ENCODE data around the gene CHIT1. TPM values are rescaled to one million over a fixed set of nuclear protein-coding genes. Genes with fewer than 3 reads are reported as not detected.

Gene CHIT1
- total RNA-seq (under 1 TPM in 1 of 2 experiments, not detected in 1; 0.07 TPM), polyA plus RNA-seq (not detected)

- ChIA-PET POLR2A (no interaction called here), CTCF (no interaction called here)
- no peaks in the 10 kb centered on the region for H3K9me3 ChIP-seq (ENCODE audit: low read length)
- Mint-ChIP-seq H3K27me3 (peaks cover 11 to 65% of the 10 kb centered on the region in 2 donors), H3K36me3 (peaks cover 0 to 5% (median 0%) of the 10 kb centered on the region in 3 donors), H3K27ac (no peak within 1 kb of the TSS), H3K4me1 (no peaks in the 10 kb centered on the region), H3K4me3 (no peak within 1 kb of the TSS), H3K9me3 (peaks cover 8 to 13% (median 9%) of the 10 kb centered on the region in 5 donors)
- DNase-seq, result no peak
- H3K27me3 ChIP-seq (ENCODE audit: insufficient read depth, low read length, poor library complexity, severe bottlenecking), result no peaks in the 10 kb centered on the region
- no peaks in the 10 kb centered on the region for H3K4me1 ChIP-seq (ENCODE audit: insufficient read depth, low read length)
- H3K36me3 ChIP-seq (ENCODE audit: insufficient read depth, low read length), result no peaks in the 10 kb centered on the region
- no peak within 1 kb of the TSS for H3K27ac ChIP-seq (ENCODE audit: low read depth, low read length)
- H3K4me3 ChIP-seq (ENCODE audit: low read length), result no peak within 1 kb of the TSS
These were observed at the start of gene CHIT1 for GRCh38 chr1:203229471-203230135. Gene CHIT1 (minus strand): TSS chr1:203229673. CDS start chr1:203229636, 37 bp downstream.

- H3K36me3 Mint-ChIP-seq, result no peaks in the 10 kb centered on the region
- Histone ChIP-seq H3K4me3 (ENCODE audit: low read length) (no peak overlapping the region), H3K27ac (ENCODE audit: low read depth, low read length) (no peak overlapping the region), H3K27me3 (ENCODE audit: insufficient read depth, low read length, poor library complexity, severe bottlenecking) (no peaks in the 10 kb centered on the region), H3K9me3 (ENCODE audit: low read length) (no peaks in the 10 kb centered on the region), H3K4me1 (ENCODE audit: insufficient read depth, low read length) (peaks cover 34% of the 10 kb centered on the region), H3K36me3 (ENCODE audit: insufficient read depth, low read length) (no peaks in the 10 kb centered on the region)
- ChIA-PET POLR2A (no interaction called here), CTCF (interaction anchor here (1.1 to 30.7 kb wide), 5 partner anchors 10 to 61 kb away, joined by 3 to 775 read pairs (median 51); partner anchors contain the start of gene BTG2)
- peaks cover 33 to 45% (median 34%) of the 10 kb centered on the region in 3 donors for H3K4me1 Mint-ChIP-seq
- no peaks in the 10 kb centered on the region for H3K27me3 Mint-ChIP-seq
- H3K27ac Mint-ChIP-seq, result peak overlapping the region in 3 of 8 donors; percentile 75 to 92 (median 82)
- H3K9me3 Mint-ChIP-seq, result no peaks in the 10 kb centered on the region
- DNase-seq, result no peak
- peak overlapping the region in 1 of 7 donors; percentile 28 for H3K4me3 Mint-ChIP-seq
These were observed 49.5 kb upstream of the CHIT1 start for GRCh38 chr1:203278885-203279406.

- H3K27ac ChIP-seq (ENCODE audit: low read depth, low read length), result no peak overlapping the region
- Mint-ChIP-seq H3K27me3 (no peaks in the 10 kb centered on the region), H3K27ac (peak overlapping the region; percentile 4 to 94 (median 76)), H3K4me3 (peak overlapping the region in 4 of 7 donors; percentile 18 to 55 (median 25)), H3K9me3 (no peaks in the 10 kb centered on the region), H3K4me1 (peaks cover 36 to 51% (median 38%) of the 10 kb centered on the region in 3 donors), H3K36me3 (no peaks in the 10 kb centered on the region)
- no peaks in the 10 kb centered on the region for H3K36me3 ChIP-seq (ENCODE audit: insufficient read depth, low read length)
- CTCF ChIA-PET, result interaction anchor here (1.1 to 30.7 kb wide), 7 partner anchors 9 to 61 kb away, joined by 3 to 775 read pairs (median 27); partner anchors contain the start of gene BTG2
- no peak overlapping the region for H3K4me3 ChIP-seq (ENCODE audit: low read length)
- POLR2A ChIA-PET, result interaction anchor here (1.0 to 2.9 kb wide), 4 partner anchors 9 to 29 kb away, joined by 5 to 12 read pairs (median 8); partner anchors contain the start of gene BTG2
- H3K9me3 ChIP-seq (ENCODE audit: low read length), result no peaks in the 10 kb centered on the region
- H3K27me3 ChIP-seq (ENCODE audit: insufficient read depth, low read length, poor library complexity, severe bottlenecking), result no peaks in the 10 kb centered on the region
- peaks cover 40% of the 10 kb centered on the region for H3K4me1 ChIP-seq (ENCODE audit: insufficient read depth, low read length)
- DNase-seq, result peak in 1 of 5 donors; percentile 46
These were observed 48.8 kb upstream of the CHIT1 start for GRCh38 chr1:203278082-203278884.

GRCh38 chr1:203276916-203277545, 47.6 kb upstream of the CHIT1 start:
- Mint-ChIP-seq H3K27ac (peak overlapping the region; percentile 43 to 94 (median 70)), H3K4me1 (peaks cover 39 to 57% (median 43%) of the 10 kb centered on the region in 3 donors), H3K4me3 (peak overlapping the region in 3 of 7 donors; percentile 18 to 49 (median 22)), H3K27me3 (no peaks in the 10 kb centered on the region), H3K9me3 (no peaks in the 10 kb centered on the region), H3K36me3 (no peaks in the 10 kb centered on the region)
- Histone ChIP-seq H3K4me3 (ENCODE audit: low read length) (no peak overlapping the region), H3K36me3 (ENCODE audit: insufficient read depth, low read length) (no peaks in the 10 kb centered on the region), H3K27me3 (ENCODE audit: insufficient read depth, low read length, poor library complexity, severe bottlenecking) (no peaks in the 10 kb centered on the region), H3K4me1 (ENCODE audit: insufficient read depth, low read length) (peaks cover 49% of the 10 kb centered on the region), H3K27ac (ENCODE audit: low read depth, low read length) (no peak overlapping the region), H3K9me3 (ENCODE audit: low read length) (no peaks in the 10 kb centered on the region)
- no peak for DNase-seq
- POLR2A ChIA-PET, result interaction anchor here (0.6 to 2.9 kb wide), 8 partner anchors 10 to 270 kb away, joined by 3 to 12 read pairs (median 4); partner anchors contain the start of genes BTG2 and TMEM183A
- CTCF ChIA-PET, result interaction anchor here (2.1 to 30.7 kb wide), 5 partner anchors 8 to 63 kb away, joined by 9 to 775 read pairs (median 51); partner anchors contain the start of gene BTG2

- Histone ChIP-seq H3K4me3 (ENCODE audit: low read length) (no peak overlapping the region), H3K27ac (ENCODE audit: low read depth, low read length) (no peak overlapping the region), H3K4me1 (ENCODE audit: insufficient read depth, low read length) (peaks cover 51% of the 10 kb centered on the region), H3K9me3 (ENCODE audit: low read length) (no peaks in the 10 kb centered on the region), H3K36me3 (ENCODE audit: insufficient read depth, low read length) (no peaks in the 10 kb centered on the region), H3K27me3 (ENCODE audit: insufficient read depth, low read length, poor library complexity, severe bottlenecking) (no peaks in the 10 kb centered on the region)
- H3K27ac Mint-ChIP-seq, result peak overlapping the region in 4 of 8 donors; percentile 47 to 92 (median 62)
- peaks cover 39 to 58% (median 45%) of the 10 kb centered on the region in 3 donors for H3K4me1 Mint-ChIP-seq
- CTCF ChIA-PET, result interaction anchor here (2.1 to 30.7 kb wide), 4 partner anchors 12 to 63 kb away, joined by 9 to 775 read pairs (median 39); partner anchors contain the start of gene BTG2
- H3K27me3 Mint-ChIP-seq, result no peaks in the 10 kb centered on the region
- H3K36me3 Mint-ChIP-seq, result no peaks in the 10 kb centered on the region
- H3K4me3 Mint-ChIP-seq, result no peak overlapping the region
- POLR2A ChIA-PET, result interaction anchor here (0.6 to 2.9 kb wide), 5 partner anchors 14 to 270 kb away, joined by 3 to 12 read pairs (median 4); partner anchors contain the start of gene TMEM183A
- DNase-seq, result no peak
- no peaks in the 10 kb centered on the region for H3K9me3 Mint-ChIP-seq
These were observed 46.9 kb upstream of the CHIT1 start for GRCh38 chr1:203276408-203276807.

- no peak for DNase-seq
- CTCF ChIA-PET, result interaction anchor here (1.1 to 30.7 kb wide), 6 partner anchors 13 to 211 kb away, joined by 3 to 775 read pairs (median 18); partner anchors contain the start of gene BTG2
- Mint-ChIP-seq H3K9me3 (no peaks in the 10 kb centered on the region), H3K27me3 (no peaks in the 10 kb centered on the region), H3K4me1 (peaks cover 41 to 65% (median 52%) of the 10 kb centered on the region in 3 donors), H3K4me3 (no peak overlapping the region), H3K27ac (peak overlapping the region in 5 of 8 donors; percentile 51 to 89 (median 73)), H3K36me3 (no peaks in the 10 kb centered on the region)
- peaks cover 56% of the 10 kb centered on the region for H3K4me1 ChIP-seq (ENCODE audit: insufficient read depth, low read length)
- POLR2A ChIA-PET, result interaction anchor here (2.9 kb wide), 1 partner anchor 31 kb away, joined by 12 read pairs; no protein-coding TSS in a partner anchor
- no peaks in the 10 kb centered on the region for H3K36me3 ChIP-seq (ENCODE audit: insufficient read depth, low read length)
- no peak overlapping the region for H3K27ac ChIP-seq (ENCODE audit: low read depth, low read length)
- H3K9me3 ChIP-seq (ENCODE audit: low read length), result no peaks in the 10 kb centered on the region
- no peak overlapping the region for H3K4me3 ChIP-seq (ENCODE audit: low read length)
- H3K27me3 ChIP-seq (ENCODE audit: insufficient read depth, low read length, poor library complexity, severe bottlenecking), result no peaks in the 10 kb centered on the region
These were observed 46.3 kb upstream of the CHIT1 start for GRCh38 chr1:203275656-203276272.

Measured in CD8-positive, alpha-beta memory T cell (primary cell).